Peyer's patch (tissue), 4 donors: Measurements from ENCODE around the gene CA10.

ENCODE experiments used
- CTCF ChIP-seq, 6 experiments: fragments of 450-650 bp in 4 of 6; fragments of 200-600 bp in 2 of 6; sonication (generic) in 1 of 6; IDR thresholded peaks; one replicate each; pipeline ENCODE4 v1.5.1; 2017 to 2019; ENCODE audit warnings: antibody characterized with exemption in 6 of 6, mild to moderate bottlenecking in 3 of 6, moderate library complexity in 1 of 6
- POLR2A ChIP-seq, 2 donors: fragments of 450-650 bp; IDR thresholded peaks; one replicate each; pipeline ENCODE4 v1.5.1; 2017; ENCODE audit warnings: antibody characterized with exemption in 2 of 2, mild to moderate bottlenecking in 2 of 2, moderate library complexity in 2 of 2

GRCh38 chr17:51841669-51842068 is 316.8 kb downstream of the CA10 start:
- TF ChIP-seq CTCF (IDR thresholded peaks at IDR 0.05) (no peak), POLR2A (IDR thresholded peaks at IDR 0.05) (no peak)
